CD14-positive monocyte (primary cell): ENCODE results near the gene GSC. TPM values are rescaled to one million over a fixed set of nuclear protein-coding genes. Genes with fewer than 3 reads are reported as not detected.

ENCODE experiments used
- DNase-seq, 3 donors: peaks; one replicate each; pipeline ENCODE4 v3.0.0-alpha.2; 2011 to 2022
- H2AFZ ChIP-seq: 2 replicates; pipeline ENCODE4 v1.6.0; 2012; ENCODE audit warnings: mild to moderate bottlenecking, low read depth, low read length, inconsistent platforms; ENCODE audit not compliant: insufficient read depth, poor library complexity, severe bottlenecking
- H3K27ac ChIP-seq, 2 donors: 1 replicate in 1 of 2; 2 replicates in 1 of 2; pipeline ENCODE4 v1.5.1; 2012 to 2013; ENCODE audit warnings: low read length in 2 of 2, control low read depth in 1 of 2, inconsistent platforms in 1 of 2, low read depth in 1 of 2, mild to moderate bottlenecking in 1 of 2
- H3K27me3 ChIP-seq, 2 donors: one replicate each; pipeline versions ENCODE4 v1.6.0 to v1.6.1; 2011 to 2013; ENCODE audit warnings: low read length in 2 of 2; ENCODE audit not compliant: control insufficient read depth in 2 of 2, insufficient read depth in 2 of 2
- H3K36me3 ChIP-seq, 2 donors: replicated peaks in 1 of 2; 1 replicate in 1 of 2; 2 replicates in 1 of 2; pipeline versions ENCODE4 v1.5.1 to v1.6.1; 2012 to 2013; ENCODE audit warnings: low read length in 2 of 2, control low read depth in 1 of 2, inconsistent platforms in 1 of 2, mild to moderate bottlenecking in 1 of 2; ENCODE audit not compliant: insufficient read depth in 2 of 2, control insufficient read depth in 1 of 2
- H3K4me1 ChIP-seq, 2 donors: 1 replicate in 1 of 2; 2 replicates in 1 of 2; pipeline versions ENCODE4 v1.5.1 to v1.6.1; 2012 to 2013; ENCODE audit warnings: low read length in 2 of 2, control low read depth in 1 of 2, inconsistent platforms in 1 of 2, mild to moderate bottlenecking in 1 of 2, moderate library complexity in 1 of 2; ENCODE audit not compliant: insufficient read depth in 2 of 2, control insufficient read depth in 1 of 2
- H3K4me2 ChIP-seq: replicated peaks from 2 replicates; pipeline ENCODE3; 2012; ENCODE audit warnings: low read length, moderate library complexity, mild to moderate bottlenecking; ENCODE audit not compliant: poor library complexity, severe bottlenecking; ENCODE audit errors: extremely low read depth
- H3K4me3 ChIP-seq, 3 experiments: fragments of 200-600 bp in 1 of 3; sonication (generic) in 1 of 3; replicated peaks in 1 of 3; 1 replicate in 2 of 3; 2 replicates in 1 of 3; pipeline ENCODE4 v1.5.1; 2011 to 2013; ENCODE audit warnings: low read length in 3 of 3, mild to moderate bottlenecking in 3 of 3, control low read depth in 2 of 3, low read depth in 2 of 3, inconsistent platforms in 1 of 3, moderate library complexity in 1 of 3
- H3K79me2 ChIP-seq: 2 replicates; pipeline ENCODE4 v1.6.0; 2012; ENCODE audit warnings: mild to moderate bottlenecking, control low read depth, inconsistent platforms, low read length, moderate library complexity; ENCODE audit not compliant: insufficient read depth
- H3K9ac ChIP-seq: 2 replicates; pipeline ENCODE4 v1.6.0; 2017; ENCODE audit warnings: low read length, mild to moderate bottlenecking; ENCODE audit not compliant: insufficient read depth, poor library complexity, severe bottlenecking
- H3K9me3 ChIP-seq, 2 donors: replicated peaks in 1 of 2; 1 replicate in 1 of 2; 2 replicates in 1 of 2; pipeline versions ENCODE4 v1.5.1 to v1.6.1; 2012 to 2013; ENCODE audit warnings: low read length in 2 of 2, control low read depth in 1 of 2; ENCODE audit not compliant: control insufficient read depth in 1 of 2, insufficient read depth in 1 of 2
- H4K20me1 ChIP-seq: 2 replicates; pipeline ENCODE4 v1.6.0; 2012; ENCODE audit warnings: mild to moderate bottlenecking, low read length, control low read depth, moderate library complexity; ENCODE audit not compliant: insufficient read depth
- H3K27ac Mint-ChIP-seq, 7 donors: one replicate each; pipeline ENCODE4 v1.8.0; 2020; ENCODE audit warnings: mild to moderate bottlenecking in 7 of 7, mixed read lengths in 7 of 7, moderate library complexity in 6 of 7, inconsistent platforms in 2 of 7
- H3K27me3 Mint-ChIP-seq, 3 donors: one replicate each; pipeline ENCODE4 v1.8.0; 2021 to 2022; ENCODE audit warnings: low read depth in 3 of 3, mild to moderate bottlenecking in 3 of 3, mixed read lengths in 3 of 3, moderate library complexity in 3 of 3, inconsistent platforms in 1 of 3
- H3K36me3 Mint-ChIP-seq, 2 donors: one replicate each; pipeline ENCODE4 v1.8.0; 2020; ENCODE audit warnings: mixed read lengths in 2 of 2, inconsistent platforms in 1 of 2, mild to moderate bottlenecking in 1 of 2
- H3K4me1 Mint-ChIP-seq: one replicate; pipeline ENCODE4 v1.8.0; 2020; ENCODE audit warnings: mild to moderate bottlenecking, mixed read lengths
- H3K4me3 Mint-ChIP-seq, 2 donors: one replicate each; pipeline ENCODE4 v1.8.0; 2020; ENCODE audit warnings: mild to moderate bottlenecking in 2 of 2, mixed read lengths in 2 of 2, moderate library complexity in 1 of 2
- H3K9me3 Mint-ChIP-seq, 7 donors: one replicate each; pipeline ENCODE4 v1.8.0; 2020 to 2022; ENCODE audit warnings: mixed read lengths in 7 of 7, mild to moderate bottlenecking in 6 of 7, moderate library complexity in 6 of 7, inconsistent platforms in 2 of 7
- CTCF ChIP-seq: fragments of 200-600 bp; IDR thresholded peaks from one replicate; pipeline ENCODE4 v1.8.0; 2022; ENCODE audit warnings: antibody characterized with exemption, mild to moderate bottlenecking
- WGBS: methylation state at CpG from one replicate; pipeline ENCODE4 v1.1.5; 2013; ENCODE audit warnings: missing lambda C conversion rate; ENCODE audit not compliant: insufficient coverage; 5-methylcytosine and 5-hydroxymethylcytosine counted together
- intact Hi-C, 2 donors: fragments of 100-400 bp; cut with micrococcal nuclease; formaldehyde crosslinking; loops; one replicate each; pipeline versions ENCODE4 v1.15.0 to v1.15.1; 2023
- polyA plus RNA-seq, 3 donors: library from polyadenylated mRNA; depleted of rRNA in 1 of 3; unstranded in 2 of 3; stranded (reverse) in 1 of 3; fragments of 300-500 nt in 2 of 3; fragments of >200 nt in 1 of 3; fragmentation: Illumina TruSeq in 2 of 3; gene quantifications; 1 replicate in 2 of 3; 2 replicates in 1 of 3; pipeline ENCODE4 v1.2.3, GENCODE V29; 2012 to 2021

Gene GSC
- polyA plus RNA-seq, 3 donors: not detected

GRCh38 chr14:94775871-94776210 lies 5.9 kb upstream of the GSC start:
- intact Hi-C loops: no loop called here
- no peaks in the 10 kb centered on the region for H4K20me1 ChIP-seq
- H3K27me3 Mint-ChIP-seq: peaks cover 84 to 96% (median 85%) of the 10 kb centered on the region in 3 donors
- DNase-seq: no peak
- no peak overlapping the region for H3K9ac ChIP-seq
- peaks cover 71 to 96% of the 10 kb centered on the region in 2 donors for H3K27me3 ChIP-seq
- H2AFZ ChIP-seq: no peak overlapping the region
- H3K36me3 Mint-ChIP-seq: peaks cover 3 to 18% of the 10 kb centered on the region in 2 donors
- H3K4me2 ChIP-seq: no peak overlapping the region
- TF ChIP-seq CTCF: no peak
- H3K4me1 ChIP-seq: peaks cover 0 to 3% of the 10 kb centered on the region in 2 donors
- no CpG with 5 or more reads among the region's 2 CpGs for WGBS
- no peaks in the 10 kb centered on the region for H3K79me2 ChIP-seq
- H3K9me3 Mint-ChIP-seq: peaks cover 3 to 31% (median 19%) of the 10 kb centered on the region in 7 donors
- H3K9me3 ChIP-seq: peaks cover 5 to 38% of the 10 kb centered on the region in 2 donors
- no peaks in the 10 kb centered on the region for H3K36me3 ChIP-seq
- peaks cover 7% of the 10 kb centered on the region for H3K4me1 Mint-ChIP-seq
- H3K4me3 ChIP-seq: no peak overlapping the region
- H3K27ac ChIP-seq: no peak overlapping the region
- H3K27ac Mint-ChIP-seq: no peak overlapping the region
- peak overlapping the region in 1 of 2 donors; percentile 80 for H3K4me3 Mint-ChIP-seq

GRCh38 chr14:94775091-94775870 lies 5.4 kb upstream of the GSC start:
- Mint-ChIP-seq H3K36me3 (peaks cover 3 to 18% of the 10 kb centered on the region in 2 donors), H3K27ac (no peak overlapping the region), H3K9me3 (peaks cover 3 to 34% (median 24%) of the 10 kb centered on the region in 7 donors), H3K4me1 (peaks cover 11% of the 10 kb centered on the region), H3K4me3 (peak overlapping the region in 1 of 2 donors; percentile 86), H3K27me3 (peaks cover 87 to 96% (median 89%) of the 10 kb centered on the region in 3 donors)
- H3K79me2 ChIP-seq: no peaks in the 10 kb centered on the region
- no peak overlapping the region for H3K9ac ChIP-seq
- H3K4me1 ChIP-seq: peaks cover 2 to 6% of the 10 kb centered on the region in 2 donors
- intact Hi-C loops: no loop called here
- H3K9me3 ChIP-seq: peaks cover 5 to 42% of the 10 kb centered on the region in 2 donors
- 5% methylated on average over 13 of the region's 20 CpGs for WGBS
- H4K20me1 ChIP-seq: no peaks in the 10 kb centered on the region
- no peak for DNase-seq
- H3K27ac ChIP-seq: no peak overlapping the region
- no peaks in the 10 kb centered on the region for H3K36me3 ChIP-seq
- H2AFZ ChIP-seq: no peak overlapping the region
- H3K4me3 ChIP-seq: no peak overlapping the region
- no peak for TF ChIP-seq CTCF
- H3K27me3 ChIP-seq: peaks cover 77 to 97% of the 10 kb centered on the region in 2 donors
- no peak overlapping the region for H3K4me2 ChIP-seq
